ENCODE results near the gene CXCL12.

DNA sequence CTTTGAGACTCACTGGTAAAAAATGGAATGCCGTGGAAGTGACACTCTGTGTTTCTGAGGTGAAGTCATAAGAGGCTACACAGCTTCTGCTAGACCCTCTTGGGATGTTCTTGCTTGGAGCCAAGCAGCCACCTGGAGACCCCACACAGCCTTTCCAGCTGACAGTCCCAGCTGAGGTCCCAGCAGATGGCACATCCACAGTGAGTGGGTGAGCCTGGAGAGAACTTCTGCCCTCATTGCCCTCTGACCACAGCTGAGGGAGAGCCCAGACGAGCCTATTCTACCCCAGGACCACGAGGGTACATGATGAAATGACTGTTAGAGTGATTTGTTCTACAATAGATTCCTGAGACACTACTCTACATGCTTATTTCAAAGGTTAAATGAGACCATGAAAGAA, 44.3 kb downstream of the CXCL12 start:
- TF ChIP-seq CAMTA2 (CRISPR knock-in tag; IDR thresholded peaks at IDR 0.05; ENCODE audit: borderline replicate concordance) (no peak), IRF2 (CRISPR knock-in tag; IDR thresholded peaks at IDR 0.05) (no peak), GABPA (IDR thresholded peaks at IDR 0.05; ENCODE audit: low read depth, low read length) (no peak), GABPA (CRISPR knock-in tag; IDR thresholded peaks at IDR 0.05; ENCODE audit: low read depth) (no peak), TAF1 (CRISPR knock-in tag; IDR thresholded peaks at IDR 0.05) (no peak), SIX1 (CRISPR knock-in tag; IDR thresholded peaks at IDR 0.05; ENCODE audit: borderline replicate concordance) (no peak)
- TF ChIP-seq, protein P1, sequence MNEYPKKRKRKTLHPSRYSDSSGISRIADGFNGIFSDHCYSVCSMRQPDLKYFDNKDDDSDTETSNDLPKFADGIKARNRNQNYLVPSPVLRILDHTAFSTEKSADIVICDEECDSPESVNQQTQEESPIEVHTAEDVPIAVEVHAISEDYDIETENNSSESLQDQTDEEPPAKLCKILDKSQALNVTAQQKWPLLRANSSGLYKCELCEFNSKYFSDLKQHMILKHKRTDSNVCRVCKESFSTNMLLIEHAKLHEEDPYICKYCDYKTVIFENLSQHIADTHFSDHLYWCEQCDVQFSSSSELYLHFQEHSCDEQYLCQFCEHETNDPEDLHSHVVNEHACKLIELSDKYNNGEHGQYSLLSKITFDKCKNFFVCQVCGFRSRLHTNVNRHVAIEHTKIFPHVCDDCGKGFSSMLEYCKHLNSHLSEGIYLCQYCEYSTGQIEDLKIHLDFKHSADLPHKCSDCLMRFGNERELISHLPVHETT (CRISPR knock-in tag; conservative IDR thresholded peaks at IDR 0.05): no peak
- TF ChIP-seq, protein P2, sequence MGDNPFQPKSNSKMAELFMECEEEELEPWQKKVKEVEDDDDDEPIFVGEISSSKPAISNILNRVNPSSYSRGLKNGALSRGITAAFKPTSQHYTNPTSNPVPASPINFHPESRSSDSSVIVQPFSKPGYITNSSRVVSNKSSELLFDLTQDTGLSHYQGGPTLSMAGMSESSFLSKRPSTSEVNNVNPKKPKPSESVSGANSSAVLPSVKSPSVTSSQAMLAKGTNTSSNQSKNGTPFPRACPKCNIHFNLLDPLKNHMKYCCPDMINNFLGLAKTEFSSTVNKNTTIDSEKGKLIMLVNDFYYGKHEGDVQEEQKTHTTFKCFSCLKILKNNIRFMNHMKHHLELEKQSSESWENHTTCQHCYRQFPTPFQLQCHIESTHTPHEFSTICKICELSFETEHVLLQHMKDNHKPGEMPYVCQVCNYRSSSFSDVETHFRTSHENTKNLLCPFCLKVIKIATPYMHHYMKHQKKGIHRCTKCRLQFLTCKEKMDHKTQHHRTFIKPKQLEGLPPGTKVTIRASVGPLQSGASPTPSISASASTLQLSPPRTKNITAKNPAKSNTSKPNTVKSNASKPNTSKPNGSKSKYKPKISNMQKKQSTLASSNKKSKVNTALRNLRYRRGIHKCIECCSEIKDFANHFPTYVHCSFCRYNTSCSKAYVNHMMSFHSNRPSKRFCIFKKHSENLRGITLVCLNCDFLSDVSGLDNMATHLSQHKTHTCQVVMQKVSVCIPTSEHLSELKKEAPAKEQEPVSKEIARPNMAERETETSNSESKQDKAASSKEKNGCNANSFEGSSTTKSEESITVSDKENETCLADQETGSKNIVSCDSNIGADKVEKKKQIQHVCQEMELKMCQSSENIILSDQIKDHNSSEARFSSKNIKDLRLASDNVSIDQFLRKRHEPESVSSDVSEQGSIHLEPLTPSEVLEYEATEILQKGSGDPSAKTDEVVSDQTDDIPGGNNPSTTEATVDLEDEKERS (CRISPR knock-in tag; IDR thresholded peaks at IDR 0.05): no peak

Measured in HepG2 (cell line).